ENCODE results near the gene LNPEP.
"Not testable (repeated sequence)": the region's sequence is repeated elsewhere in the genome, so short reads cannot be mapped to it uniquely, and the experiment has no call there.

The LNPEP gene

DNA sequence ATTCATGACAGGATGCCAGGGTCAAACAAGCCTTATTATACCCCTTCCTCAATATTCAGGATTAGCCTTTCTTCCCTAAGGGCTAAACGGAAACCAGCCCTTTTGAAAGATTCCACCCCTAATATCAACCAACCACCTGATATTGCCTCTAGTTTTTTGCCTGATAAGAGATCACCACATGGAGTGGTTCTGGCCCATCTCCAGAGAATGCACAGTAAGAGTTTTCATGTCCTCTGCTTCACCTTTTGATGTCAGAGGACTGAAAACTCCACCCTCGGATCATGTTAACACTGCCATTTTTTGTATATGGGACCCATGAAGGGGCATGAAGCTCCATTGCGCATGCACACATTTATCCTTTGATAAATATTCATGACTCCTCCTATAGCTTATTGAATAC, 5.8 kb upstream of the LNPEP start:
- no peak for DNase-seq (ENCODE audit: low read depth, low spot score)

DNA sequence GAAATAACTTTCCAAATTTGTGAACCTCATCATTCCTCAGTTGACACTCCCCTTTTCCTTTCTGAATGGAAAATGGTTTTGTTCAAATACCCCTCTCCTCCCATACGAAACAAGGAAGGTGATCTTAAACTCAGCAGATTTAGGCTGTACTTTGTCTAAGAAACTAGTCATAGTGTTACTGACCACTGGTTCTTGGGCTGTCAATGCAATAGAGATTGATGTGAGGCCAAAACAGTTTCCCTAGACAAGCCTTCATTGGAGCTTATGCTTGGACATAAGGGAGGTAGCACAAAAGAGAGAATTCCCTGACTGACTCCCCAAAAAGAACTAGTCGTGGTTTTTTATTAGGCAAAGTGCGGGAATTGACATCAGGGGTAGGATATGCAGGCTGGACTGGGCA, 5.3 kb upstream of the LNPEP start:
- no peak for DNase-seq (ENCODE audit: low read depth, low spot score)

DNA sequence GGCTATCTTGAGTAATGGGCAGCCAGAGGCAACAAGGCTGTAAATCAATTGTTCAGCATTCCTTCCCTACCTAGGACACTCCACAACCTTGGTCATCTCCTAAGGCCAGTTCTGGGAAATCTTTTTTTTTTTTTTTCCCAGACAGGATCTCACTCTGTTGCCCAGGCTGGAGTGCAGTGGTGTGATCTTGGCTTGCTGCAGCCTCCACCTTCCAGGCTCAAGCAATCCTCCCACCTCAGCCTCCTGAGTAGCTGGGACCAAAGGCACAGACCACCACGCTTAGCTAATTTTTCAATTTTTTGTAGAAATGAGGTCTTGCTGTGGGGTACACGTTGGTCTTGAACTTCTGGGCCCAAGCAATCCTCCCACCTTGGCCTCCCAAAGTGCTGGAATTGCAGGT, 4.8 kb upstream of the LNPEP start:
- not testable (repeated sequence) for DNase-seq (ENCODE audit: low read depth, low spot score)

DNA sequence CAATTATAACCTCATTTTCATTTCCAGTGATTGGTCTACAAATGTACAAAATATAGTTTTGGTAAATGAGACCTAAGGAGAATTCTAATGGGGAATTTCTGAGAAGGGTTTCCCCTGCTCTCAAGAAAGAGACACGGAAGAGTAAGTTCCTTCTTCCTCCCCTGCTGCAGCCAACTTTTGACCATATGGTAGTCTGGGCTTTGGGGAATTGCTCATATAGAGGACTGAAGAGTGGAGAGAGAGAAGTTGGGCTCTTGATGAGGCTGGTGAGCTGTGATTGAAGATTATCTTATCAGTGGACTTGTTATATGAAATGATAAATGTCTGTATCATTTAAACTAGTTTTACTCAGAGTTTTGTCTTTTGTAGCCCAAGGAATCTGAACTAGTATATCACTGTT, 4.3 kb upstream of the LNPEP start:
- DNase-seq (ENCODE audit: low read depth, low spot score), result no peak

DNA sequence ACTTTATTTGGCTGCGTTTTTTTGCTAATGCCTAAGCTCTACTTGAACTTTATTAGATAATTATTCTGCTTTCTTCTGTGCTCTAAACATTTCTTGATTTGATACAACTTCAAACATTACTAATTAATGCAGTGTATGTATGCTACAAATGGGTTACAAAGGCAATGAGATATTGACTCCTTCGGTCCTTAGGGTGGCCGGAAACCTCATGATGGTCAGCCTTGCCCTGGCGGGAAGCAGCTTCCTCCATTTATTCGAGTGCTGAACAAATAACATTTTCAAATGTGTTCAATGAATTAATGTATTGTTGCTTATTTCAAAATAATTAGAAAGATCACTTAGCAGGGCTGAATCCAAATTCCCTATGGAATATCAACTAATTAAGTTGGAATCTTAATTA, 3.9 kb upstream of the LNPEP start:
- no peak for DNase-seq (ENCODE audit: low read depth, low spot score)

DNA sequence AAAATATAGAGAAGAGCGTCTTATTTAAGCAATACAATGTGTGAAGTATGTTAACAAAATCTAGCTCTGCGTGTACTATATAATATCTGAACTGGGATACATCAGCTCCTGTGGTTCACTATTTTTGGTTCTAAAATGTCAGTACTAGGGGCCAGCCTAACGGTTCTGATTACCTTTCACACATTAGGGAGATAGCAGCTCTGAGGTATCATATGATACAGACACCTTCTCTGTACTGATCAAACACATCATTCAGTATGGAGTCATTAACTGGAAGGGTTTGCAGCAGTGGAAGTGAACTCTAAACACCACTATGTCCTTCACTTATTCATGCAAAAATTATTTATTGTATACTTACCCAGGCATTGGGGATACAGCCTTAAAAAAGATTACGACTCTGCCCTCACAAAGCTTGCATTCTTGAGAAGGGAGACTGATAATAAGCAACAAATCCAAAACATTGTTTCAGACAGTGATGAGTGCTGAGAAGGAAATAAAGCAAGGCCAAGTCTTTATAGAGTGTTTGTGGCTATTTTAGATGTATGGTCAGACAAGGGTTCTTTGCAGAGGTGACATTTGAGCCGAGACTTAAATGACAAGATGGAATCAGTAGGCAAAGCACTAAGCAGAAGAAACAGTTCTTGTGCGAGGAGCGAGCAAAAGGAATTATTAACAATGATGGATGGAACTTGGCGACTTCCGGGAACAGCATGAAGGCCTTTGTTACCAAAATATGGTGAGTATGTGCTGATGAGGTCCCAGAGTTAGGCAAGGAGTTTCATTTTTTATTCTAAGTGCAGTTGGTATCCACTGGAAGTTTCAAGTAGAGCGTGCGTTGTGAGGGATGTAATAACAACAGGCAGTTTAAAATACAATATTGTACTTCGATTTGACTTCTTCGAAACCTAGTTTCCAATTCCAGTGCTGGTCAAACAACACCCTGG, 1.8 kb upstream of the LNPEP start:
- no peak for DNase-seq (ENCODE audit: low read depth, low spot score)

DNA sequence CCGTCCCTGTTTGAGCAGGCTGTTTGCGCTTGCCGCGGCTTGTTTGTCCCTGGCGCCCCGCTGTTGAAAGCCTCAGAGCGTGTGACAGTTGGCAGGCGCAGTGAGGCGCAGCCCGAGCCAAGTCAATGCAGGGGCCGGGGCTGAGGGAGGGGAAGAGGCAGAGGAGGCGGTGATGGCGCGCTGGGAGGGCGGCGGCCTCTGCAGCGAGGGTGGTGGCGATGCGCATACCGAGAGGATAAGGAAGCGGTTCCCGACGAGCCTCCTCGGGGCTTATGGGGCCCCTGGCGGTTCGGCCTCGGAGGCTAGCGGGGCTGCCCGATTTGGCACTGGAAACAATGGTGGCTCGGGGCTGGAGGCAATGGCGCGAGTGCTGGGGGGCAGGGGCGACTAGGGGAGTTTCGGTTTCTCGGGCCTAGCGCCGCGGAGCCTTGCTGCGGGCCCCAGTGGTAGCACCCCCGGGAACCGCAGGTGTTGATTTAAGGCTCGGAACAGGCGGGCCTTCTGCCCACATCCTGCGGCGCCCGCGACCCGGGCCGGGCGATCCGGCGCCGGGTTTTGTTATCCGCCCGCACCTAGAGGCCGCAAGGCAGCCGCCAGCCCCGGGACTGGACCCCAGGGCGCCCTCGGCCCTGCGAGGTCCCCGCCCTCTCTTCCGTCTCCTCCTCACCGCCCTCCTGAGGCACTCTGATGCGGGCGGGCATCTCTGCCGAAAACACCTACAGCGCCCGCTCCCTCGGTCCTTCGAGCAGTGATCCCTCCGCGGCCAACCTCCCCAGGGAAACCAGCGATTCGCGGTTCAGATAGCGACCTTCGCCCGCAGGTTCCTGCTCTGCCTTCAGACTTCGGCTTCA, 947 bp upstream of the LNPEP start:
- DNase-seq (ENCODE audit: low read depth, low spot score), result peak; percentile 50

DNA sequence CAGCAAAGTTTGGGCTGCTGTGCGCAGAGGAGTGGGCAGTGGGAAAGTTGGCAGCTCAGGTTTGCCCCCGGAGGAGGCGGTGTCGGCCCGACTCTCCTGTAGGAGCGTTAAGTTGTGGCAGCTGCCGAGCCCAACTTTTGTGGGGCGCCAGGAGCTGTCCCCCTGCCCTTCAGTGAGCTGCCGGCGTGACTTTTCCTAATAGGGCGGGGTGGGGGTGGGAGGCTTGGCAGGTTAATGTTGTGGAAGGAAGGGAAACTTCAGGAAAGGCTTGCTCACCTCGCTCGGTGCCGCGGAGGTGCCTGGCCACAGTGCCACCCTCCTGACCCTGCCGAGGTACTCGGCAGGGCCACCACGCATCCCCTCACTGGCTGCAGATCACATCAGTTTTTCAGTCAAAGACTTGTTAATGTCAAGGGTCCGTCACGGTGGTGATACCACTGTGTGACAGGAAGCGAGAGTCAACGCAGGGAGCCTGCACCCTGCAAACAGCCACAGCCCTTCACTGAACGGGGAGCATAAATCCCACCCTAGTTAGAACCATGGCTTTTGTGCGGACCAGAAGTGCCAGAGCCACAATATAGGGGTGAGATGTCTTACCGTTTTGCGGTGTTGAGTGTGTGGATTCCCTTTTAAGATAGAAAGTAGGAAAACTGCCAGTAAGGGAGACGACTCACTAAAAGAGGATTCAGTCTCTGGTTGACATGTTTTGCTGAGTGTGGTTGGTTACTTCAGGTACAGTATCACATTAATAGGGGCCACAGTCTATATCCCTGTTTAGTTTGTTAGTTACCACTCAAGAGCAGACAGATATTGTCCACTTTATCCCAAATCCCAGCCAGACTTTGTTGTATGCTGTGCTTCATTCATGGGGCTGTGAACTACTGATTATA, 796 bp downstream of the LNPEP start:
- DNase-seq (ENCODE audit: low read depth, low spot score), result no peak

DNA sequence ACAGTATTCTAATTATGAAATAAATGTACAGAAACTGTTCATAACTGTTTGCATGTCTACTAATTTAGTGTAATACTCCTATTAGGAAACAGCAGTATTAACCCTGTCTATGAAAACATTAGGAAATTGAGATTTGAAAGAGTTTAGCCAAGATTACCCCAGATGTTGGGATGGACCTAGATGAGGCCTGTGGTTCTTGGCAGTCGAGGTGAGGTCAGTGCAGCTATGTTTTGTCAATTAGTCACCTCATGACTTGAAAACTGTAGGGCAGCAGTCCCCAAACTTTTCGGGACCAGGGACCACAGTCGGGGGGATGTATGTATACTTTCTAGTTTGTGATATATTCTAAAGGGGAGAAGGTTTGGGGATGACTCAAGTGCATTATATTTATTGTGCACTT, 4.7 kb downstream of the LNPEP start:
- DNase-seq (ENCODE audit: low read depth, low spot score), result no peak

DNA sequence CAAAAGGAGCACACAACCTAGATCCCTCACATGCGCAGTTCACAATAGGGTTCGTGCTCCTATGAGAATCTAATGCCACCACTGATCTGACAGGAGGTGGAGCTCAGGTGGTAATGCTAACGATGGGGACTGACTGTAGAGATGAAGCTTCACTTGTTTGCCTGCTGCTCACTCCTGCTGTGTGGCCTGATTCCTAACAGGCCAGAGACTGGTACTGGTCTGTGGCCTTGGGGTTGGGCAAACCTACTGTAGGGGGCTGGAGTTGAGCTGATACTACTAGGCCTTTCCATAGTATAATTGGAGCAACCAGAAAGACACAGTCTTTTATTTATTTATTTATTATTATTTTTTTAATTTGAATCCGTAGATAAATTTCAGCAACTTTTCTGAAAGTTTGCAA, 5.3 kb downstream of the LNPEP start:
- DNase-seq (ENCODE audit: low read depth, low spot score), result no peak

DNA sequence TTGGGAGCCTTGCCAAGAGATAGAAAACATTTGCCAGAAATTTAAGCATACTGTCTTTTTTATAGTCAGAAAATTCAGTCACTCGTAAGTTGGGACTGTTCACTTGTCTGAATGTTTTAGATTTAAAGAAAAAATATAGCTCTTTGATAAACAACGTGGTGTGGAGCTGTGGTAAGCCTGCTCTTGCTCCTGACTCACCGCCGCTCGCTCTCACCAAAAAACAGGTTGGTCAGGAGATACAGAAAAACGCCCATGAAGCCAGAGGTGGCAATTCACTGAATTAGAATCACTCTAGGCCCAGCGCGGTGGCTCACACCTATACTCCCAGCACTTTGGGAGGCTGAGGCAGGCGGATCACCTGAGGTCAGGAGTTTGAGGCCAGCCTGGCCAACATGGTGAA, 6.2 kb downstream of the LNPEP start:
- no peak for DNase-seq (ENCODE audit: low read depth, low spot score)

DNA sequence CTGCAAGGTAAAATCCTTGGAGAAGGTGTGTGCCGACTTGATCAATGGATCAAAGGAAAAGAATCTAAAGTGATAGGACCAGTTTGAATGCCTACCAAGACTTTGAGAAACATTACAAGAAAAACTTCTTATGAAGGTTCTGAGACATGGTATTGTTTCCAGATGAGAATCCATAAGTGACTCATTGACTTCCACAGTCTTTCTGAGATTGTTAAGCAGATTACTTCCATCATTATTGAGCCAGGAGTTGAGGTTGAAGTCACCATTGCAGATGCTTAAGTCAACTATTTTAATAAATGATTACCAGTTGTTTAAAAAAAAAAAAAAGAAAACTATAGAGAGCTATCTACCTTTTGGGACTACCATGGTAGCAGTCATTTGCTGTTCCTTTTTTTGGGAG, 7.0 kb downstream of the LNPEP start:
- no peak for DNase-seq (ENCODE audit: low read depth, low spot score)

DNA sequence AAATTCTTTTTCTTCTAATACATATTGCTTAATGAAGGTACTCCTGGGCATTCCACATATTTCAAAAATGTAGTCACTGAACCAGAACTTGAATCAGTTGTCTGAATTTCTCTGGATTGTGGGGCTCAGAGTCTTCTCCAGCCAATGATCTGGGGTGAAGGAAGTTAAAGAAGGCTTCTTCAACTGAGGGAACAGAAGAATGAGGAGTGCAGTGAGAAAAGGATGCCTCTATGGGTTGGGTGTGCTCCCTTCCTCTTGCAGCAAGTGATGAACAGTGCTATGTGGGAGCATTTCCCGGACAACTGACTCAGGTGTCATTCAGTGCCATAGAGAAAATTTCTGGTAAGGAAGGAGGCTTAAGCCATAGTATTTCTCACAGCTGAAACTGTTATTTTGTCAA, 7.9 kb downstream of the LNPEP start:
- DNase-seq (ENCODE audit: low read depth, low spot score), result no peak

DNA sequence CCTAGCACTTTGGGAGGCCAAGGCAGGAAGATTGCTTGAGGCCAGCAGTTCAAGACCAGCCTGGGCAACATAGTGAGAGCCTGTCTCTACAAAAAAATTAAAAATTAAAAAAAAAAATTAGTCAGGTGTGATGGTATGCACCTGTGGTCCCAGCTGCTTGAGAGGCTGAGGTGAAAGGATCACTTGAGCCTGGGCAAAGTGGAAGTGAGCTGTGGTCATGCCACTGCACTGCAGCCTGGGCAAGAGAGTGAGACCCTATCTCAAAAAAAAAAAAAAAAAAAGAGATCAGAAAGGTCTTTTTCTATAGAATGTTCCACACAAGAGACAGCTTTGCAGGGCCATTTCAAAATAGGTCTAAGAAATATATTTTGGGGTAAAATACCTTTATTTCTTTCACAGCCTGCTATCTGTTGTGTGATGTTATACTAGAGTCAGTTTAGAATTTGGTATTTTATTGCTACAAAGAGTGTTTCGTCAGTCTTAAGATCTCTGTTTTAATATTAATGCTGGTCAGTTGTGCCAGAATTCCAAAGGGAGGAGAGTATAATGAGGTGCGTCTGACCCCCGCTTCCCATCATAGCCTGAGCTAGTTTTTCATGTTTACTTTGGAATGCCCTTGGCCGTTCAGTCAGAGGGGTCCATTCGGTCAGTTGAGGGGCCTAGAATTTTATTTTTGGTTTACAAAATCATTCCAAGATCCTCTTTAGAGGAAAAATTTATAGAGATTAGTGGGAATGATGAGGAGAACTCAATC, 9.4 kb downstream of the LNPEP start:
- no peak for DNase-seq (ENCODE audit: low read depth, low spot score)

DNA sequence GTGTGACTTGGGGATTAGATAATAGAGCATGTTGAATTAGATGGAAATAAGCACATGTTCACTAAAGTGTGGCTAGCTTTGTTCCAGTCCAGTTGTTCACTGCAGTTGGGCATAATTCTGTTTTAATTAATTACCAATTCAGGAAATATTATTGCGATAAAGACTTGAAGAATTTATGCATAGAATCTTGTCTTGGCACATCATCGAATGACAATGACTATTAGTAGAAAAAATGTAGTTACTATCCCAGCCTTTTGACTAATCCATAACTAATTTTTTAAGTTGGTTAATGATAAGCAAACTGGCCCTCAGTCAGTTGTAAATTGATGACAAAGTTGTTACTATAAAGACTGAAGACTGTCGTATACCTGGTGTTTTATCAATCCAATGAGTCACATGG, 10.5 kb downstream of the LNPEP start:
- no peak for DNase-seq (ENCODE audit: low read depth, low spot score)

DNA sequence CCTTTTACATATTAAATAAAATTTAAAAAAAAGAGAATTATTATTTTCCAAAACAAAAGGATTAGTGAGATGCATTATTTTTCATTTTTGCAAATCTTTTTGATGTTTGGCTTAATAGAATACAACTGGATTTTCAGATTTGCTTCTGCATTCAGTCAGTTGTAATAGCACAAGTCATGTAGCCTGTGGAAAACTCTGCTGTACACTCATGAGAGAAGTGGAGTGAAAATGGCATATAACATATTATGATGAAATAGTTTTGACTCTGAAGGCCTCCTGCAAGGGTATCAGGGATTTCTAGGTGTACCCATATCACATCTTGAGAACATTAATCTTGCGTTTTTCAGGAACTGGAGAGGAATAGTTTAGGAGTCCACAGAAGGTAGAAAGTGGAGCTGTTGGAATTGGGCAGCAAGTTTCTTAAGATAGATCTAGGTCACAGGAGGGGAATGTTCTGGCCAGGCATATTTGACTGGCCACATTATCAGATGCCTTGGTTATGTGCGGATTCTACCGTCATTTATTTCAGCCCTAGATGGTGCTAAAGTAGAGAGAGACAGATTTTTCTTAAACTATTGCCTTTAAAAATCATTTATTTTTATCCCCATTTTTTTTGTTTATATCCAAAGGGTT, 16.4 kb downstream of the LNPEP start:
- no peak for DNase-seq (ENCODE audit: low read depth, low spot score)

DNA sequence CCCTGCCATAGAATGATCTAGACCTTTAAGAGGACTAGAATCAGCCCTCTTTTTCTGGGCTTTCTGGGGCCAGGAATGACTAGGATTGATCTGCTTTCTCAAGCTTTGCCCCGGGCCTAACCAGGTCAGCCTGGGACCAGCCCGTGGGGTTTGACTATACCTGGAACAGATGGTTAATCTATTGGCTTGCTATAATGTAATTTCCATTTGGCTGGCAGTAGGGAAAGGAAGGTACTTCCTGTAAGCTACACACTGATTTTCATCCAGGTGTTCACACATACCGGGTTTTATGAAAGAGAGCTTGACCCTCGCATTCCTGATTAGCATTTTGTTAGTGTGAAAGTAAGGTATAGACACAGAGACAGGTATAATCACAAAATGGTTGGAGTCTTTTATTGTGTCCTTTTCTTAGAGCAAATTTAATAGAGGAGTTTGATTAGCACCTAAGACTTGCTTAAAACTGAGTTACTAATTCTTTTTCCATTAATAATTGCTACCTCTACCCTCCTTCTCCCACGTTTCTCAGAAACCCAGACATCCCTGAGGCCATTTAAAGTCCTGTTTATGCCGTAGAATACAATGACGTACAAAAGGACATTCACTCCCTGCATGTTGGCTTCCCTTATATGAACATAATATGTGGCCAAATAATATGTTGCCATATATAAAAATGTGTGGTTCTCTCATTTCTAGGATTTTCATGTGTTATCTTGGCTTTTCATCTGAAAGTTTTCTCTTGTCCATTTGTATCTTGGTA, 17.3 kb downstream of the LNPEP start:
- no peak for DNase-seq (ENCODE audit: low read depth, low spot score)

DNA sequence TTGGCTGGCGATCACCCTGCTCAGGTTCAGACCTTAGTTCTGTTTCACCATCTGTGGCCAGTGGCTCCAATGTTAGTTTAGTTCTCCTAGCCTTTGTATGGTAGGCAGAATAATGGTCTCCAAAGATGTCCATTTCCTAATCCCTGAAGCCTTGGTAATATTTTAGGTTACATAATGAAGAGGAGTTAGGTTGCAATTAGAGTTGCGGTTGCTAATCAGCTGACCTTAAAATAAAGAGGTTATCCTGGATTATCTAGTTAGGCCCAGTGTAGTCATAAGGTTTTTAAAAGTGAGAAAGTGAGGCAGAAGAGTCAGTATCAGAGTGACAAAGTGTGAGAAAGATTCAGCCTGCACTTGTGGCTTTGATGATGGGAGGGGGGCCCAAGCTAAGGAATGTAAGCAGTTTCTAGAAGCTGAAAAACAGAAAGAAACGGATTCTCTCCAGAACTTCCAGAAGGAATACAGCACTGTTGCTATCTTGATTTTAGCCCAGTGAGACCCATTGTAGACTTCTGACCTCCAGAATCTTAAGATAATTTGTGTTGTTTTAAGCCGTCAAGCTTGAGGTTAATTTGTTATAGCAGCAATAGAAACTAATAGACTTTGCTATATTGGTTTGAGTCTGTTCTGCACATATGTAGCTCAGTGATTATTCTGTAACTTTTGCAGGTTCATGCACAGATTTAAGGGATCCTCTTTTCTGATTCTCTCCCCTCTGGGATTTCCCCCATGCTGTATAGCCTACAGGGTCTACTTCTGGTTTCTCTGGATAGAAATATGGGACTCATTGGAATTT, 21.6 kb downstream of the LNPEP start:
- DNase-seq (ENCODE audit: low read depth, low spot score), result no peak

DNA sequence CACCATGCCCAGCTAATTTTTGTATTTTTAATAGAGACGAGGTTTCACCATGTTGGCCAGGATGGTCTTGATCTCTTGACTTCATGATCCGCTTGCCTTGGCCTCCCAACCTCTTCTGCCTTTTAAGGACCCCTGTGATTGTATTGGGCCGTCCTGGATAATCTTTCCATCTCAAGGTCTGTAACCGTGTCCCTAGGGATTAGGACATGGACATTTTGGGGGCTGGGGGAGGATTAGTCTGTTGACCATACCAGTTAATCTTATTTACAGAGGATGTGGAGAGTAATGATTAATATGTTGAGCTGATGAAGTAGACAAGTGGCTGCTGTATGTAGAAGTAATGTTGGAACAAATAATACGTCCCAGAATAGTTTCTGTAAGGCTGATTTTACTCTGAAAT, 23.1 kb downstream of the LNPEP start:
- no peak for DNase-seq (ENCODE audit: low read depth, low spot score)

Measured in iPS DF 19.7 (cell line).